HT1080 (cell line): ENCODE data around the gene RAB3B. TPM values are rescaled to one million over a fixed set of nuclear protein-coding genes. Genes with fewer than 3 reads are reported as not detected.

Experiments
- DNase-seq: peaks from one replicate; pipeline ENCODE4 v3.0.0-alpha.2; 2015; ENCODE audit warnings: low read depth
- total RNA-seq: library from RNA; depleted of rRNA; stranded (reverse); fragments of >200 nt; shearing (Covaris generic); gene quantifications from 2 replicates; pipeline ENCODE4 v1.2.3, GENCODE V29; 2014

The RAB3B gene
- total RNA-seq, 1 experiment from 2014 or later: 23.3 TPM

- DNase-seq: no peak
These were observed 32.9 kb downstream of the RAB3B start for GRCh38 chr1:51957618-51958017.

GRCh38 chr1:51956528-51957509, 33.7 kb downstream of the RAB3B start:
- DNase-seq: peak; percentile 72

GRCh38 chr1:51955797-51956527, 34.5 kb downstream of the RAB3B start:
- DNase-seq: no peak

- no peak for DNase-seq
These were observed 35.7 kb downstream of the RAB3B start for GRCh38 chr1:51954783-51955182.

- DNase-seq: peak; percentile 74
These were observed 37.4 kb downstream of the RAB3B start for GRCh38 chr1:51953079-51953478.

- DNase-seq: no peak
These were observed 37.9 kb downstream of the RAB3B start for GRCh38 chr1:51952638-51953037.

GRCh38 chr1:51950701-51951100, 39.8 kb downstream of the RAB3B start:
- DNase-seq: no peak

- DNase-seq: no peak
These were observed 41.3 kb downstream of the RAB3B start for GRCh38 chr1:51949014-51949702.

- no peak for DNase-seq
These were observed 42.0 kb downstream of the RAB3B start for GRCh38 chr1:51948491-51948915.

GRCh38 chr1:51946300-51946699, 44.2 kb downstream of the RAB3B start:
- DNase-seq: peak; percentile 68

- DNase-seq: peak; percentile 35
These were observed 44.9 kb downstream of the RAB3B start for GRCh38 chr1:51945591-51945990.

- DNase-seq: no peak
These were observed 48.2 kb downstream of the RAB3B start for GRCh38 chr1:51942281-51942680.

- DNase-seq: peak; percentile 44
These were observed 49.0 kb downstream of the RAB3B start for GRCh38 chr1:51941528-51941927.

- DNase-seq: no peak
These were observed 53.4 kb downstream of the RAB3B start for GRCh38 chr1:51937112-51937511.

GRCh38 chr1:51936531-51936930, 54.0 kb downstream of the RAB3B start:
- DNase-seq: peak; percentile 28

- DNase-seq: no peak
These were observed 57.2 kb downstream of the RAB3B start for GRCh38 chr1:51933344-51933743.

- no peak for DNase-seq
These were observed 60.2 kb downstream of the RAB3B start for GRCh38 chr1:51930329-51930728.

- DNase-seq: peak; percentile 27
These were observed 61.6 kb downstream of the RAB3B start for GRCh38 chr1:51928896-51929295.

- peak; percentile 13 for DNase-seq
These were observed 63.5 kb downstream of the RAB3B start for GRCh38 chr1:51927029-51927428.

GRCh38 chr1:51926171-51926812, 64.2 kb downstream of the RAB3B start:
- DNase-seq: peak; percentile 64

GRCh38 chr1:51924455-51924854, 66.0 kb downstream of the RAB3B start:
- DNase-seq: peak; percentile 66
